Lower lobe of right lung (tissue), 2 donors: ENCODE data around the gene LCOR. TPM values are rescaled to one million over a fixed set of nuclear protein-coding genes. Genes with fewer than 3 reads are reported as not detected.
A peak's percentile ranks its signal among the peaks of the same experiment; 100 is the strongest.
"Not testable (repeated sequence)": the region's sequence is repeated elsewhere in the genome, so short reads cannot be mapped to it uniquely, and the experiment has no call there.

Experiments used
- ATAC-seq, 2 donors: fragments of 200-7000 bp; cut with Tn5 transposase; one replicate each; pipeline ENCODE4 v1.9.1; 2020 to 2022; ENCODE audit warnings: mild to moderate bottlenecking in 2 of 2, moderate library complexity in 2 of 2
- DNase-seq: peaks from one replicate; pipeline ENCODE4 v3.0.0-alpha.2; 2020
- H3K27ac ChIP-seq: fragments of 200-600 bp; one replicate; pipeline ENCODE4 v1.8.0; 2022
- H3K27me3 ChIP-seq: fragments of 200-600 bp; one replicate; pipeline ENCODE4 v1.8.0; 2022; ENCODE audit warnings: low read depth
- H3K36me3 ChIP-seq: fragments of 200-600 bp; one replicate; pipeline ENCODE4 v1.8.0; 2022; ENCODE audit warnings: mild to moderate bottlenecking
- H3K4me1 ChIP-seq: fragments of 200-600 bp; one replicate; pipeline ENCODE4 v1.8.0; 2022
- H3K4me3 ChIP-seq: fragments of 200-600 bp; one replicate; pipeline ENCODE4 v1.8.0; 2022; ENCODE audit warnings: mild to moderate bottlenecking
- H3K9me3 ChIP-seq: fragments of 200-600 bp; one replicate; pipeline ENCODE4 v1.8.0; 2022
- intact Hi-C: fragments of 100-400 bp; cut with DNase I; formaldehyde crosslinking; loops from one replicate; pipeline ENCODE4 v1.11.0; 2022
- total RNA-seq: library from RNA; stranded (reverse); fragmentation: NEBNext Ultra II Directional; extraction: Animal tissue kit (Norgen Biotek cat#: 25700); gene quantifications from one replicate; pipeline ENCODE4 v1.2.1, GENCODE V29; 2021
- TF ChIP-seq, protein P1 (sequence below): fragments of 200-600 bp; IDR thresholded peaks from one replicate; pipeline ENCODE4 v1.8.0; 2022; ENCODE audit warnings: antibody characterized with exemption, mild to moderate bottlenecking
- donor health status: DM: no; HTN: yes; CAD: no; lungs with severe emphysema.

Gene LCOR
- total RNA-seq, 1 donor from 2014 or later = 34.7 TPM

DNA sequence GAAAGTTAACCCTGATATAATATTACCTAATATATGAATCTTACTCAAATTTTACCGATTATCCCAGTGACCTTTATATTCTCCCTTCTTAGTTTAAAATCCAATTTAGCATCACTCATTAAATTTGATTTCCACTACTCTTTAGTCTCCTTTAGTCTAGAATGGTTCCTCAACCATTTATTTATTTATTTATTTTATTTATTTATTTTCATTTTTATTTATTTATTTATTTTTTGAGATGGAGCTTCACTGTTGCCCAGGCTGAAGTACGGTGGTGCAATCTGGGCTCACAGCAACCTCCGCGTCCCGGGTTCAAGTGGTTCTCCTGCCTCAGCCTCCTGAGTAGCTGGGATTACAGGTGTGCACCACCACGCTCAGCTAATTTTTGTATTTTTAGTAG, 92.8 kb downstream of the LCOR start:
- Histone ChIP-seq H3K36me3 (no peaks in the 10 kb centered on the region), H3K4me1 (no peaks in the 10 kb centered on the region), H3K4me3 (no peak overlapping the region), H3K27ac (no peak overlapping the region), H3K27me3 (no peaks in the 10 kb centered on the region), H3K9me3 (no peaks in the 10 kb centered on the region)
- ATAC-seq = no peak
- TF ChIP-seq, protein P1, sequence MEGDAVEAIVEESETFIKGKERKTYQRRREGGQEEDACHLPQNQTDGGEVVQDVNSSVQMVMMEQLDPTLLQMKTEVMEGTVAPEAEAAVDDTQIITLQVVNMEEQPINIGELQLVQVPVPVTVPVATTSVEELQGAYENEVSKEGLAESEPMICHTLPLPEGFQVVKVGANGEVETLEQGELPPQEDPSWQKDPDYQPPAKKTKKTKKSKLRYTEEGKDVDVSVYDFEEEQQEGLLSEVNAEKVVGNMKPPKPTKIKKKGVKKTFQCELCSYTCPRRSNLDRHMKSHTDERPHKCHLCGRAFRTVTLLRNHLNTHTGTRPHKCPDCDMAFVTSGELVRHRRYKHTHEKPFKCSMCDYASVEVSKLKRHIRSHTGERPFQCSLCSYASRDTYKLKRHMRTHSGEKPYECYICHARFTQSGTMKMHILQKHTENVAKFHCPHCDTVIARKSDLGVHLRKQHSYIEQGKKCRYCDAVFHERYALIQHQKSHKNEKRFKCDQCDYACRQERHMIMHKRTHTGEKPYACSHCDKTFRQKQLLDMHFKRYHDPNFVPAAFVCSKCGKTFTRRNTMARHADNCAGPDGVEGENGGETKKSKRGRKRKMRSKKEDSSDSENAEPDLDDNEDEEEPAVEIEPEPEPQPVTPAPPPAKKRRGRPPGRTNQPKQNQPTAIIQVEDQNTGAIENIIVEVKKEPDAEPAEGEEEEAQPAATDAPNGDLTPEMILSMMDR = no peak
- DNase-seq = no peak
- intact Hi-C loops = no loop called here

DNA sequence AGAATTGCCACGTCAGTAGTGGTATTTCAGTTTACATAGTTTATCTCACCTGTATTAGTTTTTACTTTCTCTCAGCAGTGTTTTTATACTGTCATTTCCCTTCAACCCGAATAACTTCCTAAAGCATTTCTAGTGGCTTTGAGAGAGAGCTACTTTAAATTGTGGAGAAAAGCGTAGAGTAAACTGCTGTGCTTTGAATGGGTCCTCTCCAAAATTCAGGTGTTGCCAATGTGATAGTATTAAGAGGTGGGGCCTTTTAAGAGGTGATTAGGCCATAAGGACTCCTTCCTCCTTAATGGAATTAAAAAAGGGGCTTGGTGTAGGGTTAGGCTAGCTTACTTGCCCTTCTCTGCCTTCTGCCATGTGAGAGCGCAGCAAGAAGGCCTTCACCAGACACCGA, 98.4 kb downstream of the LCOR start:
- Histone ChIP-seq H3K27ac (no peak overlapping the region), H3K36me3 (no peaks in the 10 kb centered on the region), H3K9me3 (no peaks in the 10 kb centered on the region), H3K27me3 (no peaks in the 10 kb centered on the region), H3K4me3 (no peak overlapping the region), H3K4me1 (no peaks in the 10 kb centered on the region)
- DNase-seq (no peak), ATAC-seq (peak; percentile 53 to 74)
- intact Hi-C loops = no loop called here
- TF ChIP-seq, protein P1 = no peak

DNA sequence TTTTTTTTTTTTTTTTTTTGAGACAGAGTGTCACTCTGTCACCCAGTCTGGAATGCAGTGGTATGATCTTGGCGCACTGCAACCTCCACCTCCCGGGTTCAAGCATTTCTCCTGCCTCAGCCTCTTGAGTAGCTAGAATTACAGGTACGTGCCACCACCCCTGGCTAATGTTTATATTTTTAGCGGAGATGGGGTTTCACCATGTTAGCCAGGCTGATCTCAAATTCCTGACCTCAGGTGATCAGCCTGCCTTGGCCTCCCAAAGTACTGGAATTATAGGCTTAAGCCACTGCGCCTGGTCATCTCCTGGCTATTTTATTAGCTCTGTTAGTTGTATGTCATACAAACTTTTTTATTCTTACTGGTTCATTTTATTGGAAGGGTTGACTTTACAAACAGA, 103.0 kb downstream of the LCOR start:
- DNase-seq = no peak
- Histone ChIP-seq H3K36me3 (no peaks in the 10 kb centered on the region), H3K27ac (no peak overlapping the region), H3K27me3 (no peaks in the 10 kb centered on the region), H3K9me3 (no peaks in the 10 kb centered on the region), H3K4me1 (no peaks in the 10 kb centered on the region), H3K4me3 (no peak overlapping the region)
- TF ChIP-seq, protein P1 = no peak
- ATAC-seq = no peak
- intact Hi-C loops = no loop called here

GRCh38 chr10:96935810-96936209, 103.7 kb downstream of the LCOR start:
- Histone ChIP-seq H3K36me3 (no peaks in the 10 kb centered on the region), H3K4me1 (no peaks in the 10 kb centered on the region), H3K9me3 (no peaks in the 10 kb centered on the region), H3K4me3 (no peak overlapping the region), H3K27me3 (no peaks in the 10 kb centered on the region), H3K27ac (no peak overlapping the region)
- no peak for DNase-seq
- ATAC-seq = no peak
- intact Hi-C loops = no loop called here
- TF ChIP-seq, protein P1 = no peak

DNA sequence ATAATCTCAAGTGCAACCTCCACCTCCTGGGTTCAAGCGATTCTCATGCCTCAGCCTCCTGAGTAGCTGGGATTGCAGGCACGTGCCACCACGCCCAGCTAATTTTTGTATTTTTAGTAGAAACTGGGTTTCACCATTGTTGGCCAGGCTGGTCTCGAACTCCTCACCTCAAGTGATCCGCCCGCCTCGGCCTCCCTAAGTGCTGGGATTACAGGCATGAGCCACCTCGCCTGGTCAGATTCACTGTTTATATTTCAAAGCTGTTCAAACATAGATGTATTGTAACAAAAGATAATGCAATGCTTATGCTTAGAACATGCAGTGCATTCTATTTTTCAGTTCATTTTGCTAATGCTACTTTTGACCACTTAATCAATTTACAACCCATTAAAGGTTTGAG, 111.1 kb downstream of the LCOR start:
- intact Hi-C loops, H3K27me3 ChIP-seq: not testable (repeated sequence)

GRCh38 chr10:96947036-96947435, 114.9 kb downstream of the LCOR start:
- Histone ChIP-seq H3K4me1 (no peaks in the 10 kb centered on the region), H3K36me3 (peaks cover 14% of the 10 kb centered on the region), H3K4me3 (no peak overlapping the region), H3K27me3 (no peaks in the 10 kb centered on the region), H3K27ac (no peak overlapping the region), H3K9me3 (no peaks in the 10 kb centered on the region)
- DNase-seq = no peak
- no peak for ATAC-seq
- TF ChIP-seq, protein P1 = no peak
- intact Hi-C loops = no loop called here

More for the DNA sequence above, 111.1 kb downstream of the LCOR start:
- DNase-seq, H3K4me1 ChIP-seq, H3K9me3 ChIP-seq, H3K4me3 ChIP-seq, ATAC-seq, H3K27ac ChIP-seq, H3K36me3 ChIP-seq: not testable (repeated sequence)
